GM21367 (cell line): ENCODE results near the gene CBX1.

Experiments used
- ATAC-seq: cut with Tn5 transposase; IDR thresholded peaks from one replicate; pipeline ENCODE4 v1.9.1; 2021; ENCODE audit not compliant: unreplicated experiment

Gene CBX1

GRCh38 chr17:48027322-48027981 lies 73.8 kb downstream of the CBX1 start:
- no peak for ATAC-seq

DNA sequence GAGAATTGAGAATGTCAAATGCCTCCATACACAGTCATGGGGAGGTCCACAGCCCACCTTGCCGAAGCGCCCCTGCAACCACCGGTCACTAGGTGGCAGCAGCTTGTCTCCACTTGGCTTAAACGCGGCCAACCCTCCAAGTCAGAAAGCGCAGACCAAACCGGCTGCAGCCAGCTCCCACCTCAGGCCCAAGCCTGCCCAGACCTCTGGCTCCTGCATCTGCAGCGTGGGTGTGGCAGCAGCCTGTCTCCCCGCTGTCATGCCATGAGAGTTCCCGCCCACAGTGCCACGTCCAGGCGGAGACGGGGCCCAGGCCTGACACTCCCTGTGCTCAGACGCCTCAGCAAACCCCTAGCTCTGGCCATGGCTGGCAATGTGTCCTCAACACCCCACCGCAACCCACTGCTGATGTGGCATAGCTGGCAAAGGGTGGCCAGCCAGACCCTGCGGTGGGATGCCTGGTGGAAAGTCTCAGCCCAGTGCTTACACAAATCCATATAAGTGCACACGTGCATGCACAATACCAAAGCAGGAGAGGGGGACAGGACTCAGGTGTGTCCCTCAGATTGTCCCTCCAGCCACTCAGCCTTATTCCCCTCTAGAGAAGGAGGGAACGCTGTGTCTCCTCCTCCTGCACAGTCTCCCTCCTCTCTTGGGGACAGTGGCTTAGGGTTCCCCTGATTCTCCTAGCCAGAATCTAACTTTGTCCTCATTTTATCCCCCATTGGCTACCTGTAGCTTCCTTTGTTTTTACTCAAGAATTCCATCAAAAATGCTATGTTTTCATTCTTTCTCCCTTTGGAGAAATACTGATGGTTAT lies 74.6 kb downstream of the CBX1 start:
- no peak for ATAC-seq

GRCh38 chr17:48025904-48026501 lies 75.3 kb downstream of the CBX1 start:
- ATAC-seq, result no peak

GRCh38 chr17:48025040-48025903 lies 76.0 kb downstream of the CBX1 start:
- no peak for ATAC-seq

- ATAC-seq, result no peak
These were observed 76.9 kb downstream of the CBX1 start for GRCh38 chr17:48024149-48025039.

- no peak for ATAC-seq
These were observed 77.7 kb downstream of the CBX1 start for GRCh38 chr17:48023400-48024148.

GRCh38 chr17:48022901-48023300 lies 78.4 kb downstream of the CBX1 start:
- ATAC-seq, result no peak

DNA sequence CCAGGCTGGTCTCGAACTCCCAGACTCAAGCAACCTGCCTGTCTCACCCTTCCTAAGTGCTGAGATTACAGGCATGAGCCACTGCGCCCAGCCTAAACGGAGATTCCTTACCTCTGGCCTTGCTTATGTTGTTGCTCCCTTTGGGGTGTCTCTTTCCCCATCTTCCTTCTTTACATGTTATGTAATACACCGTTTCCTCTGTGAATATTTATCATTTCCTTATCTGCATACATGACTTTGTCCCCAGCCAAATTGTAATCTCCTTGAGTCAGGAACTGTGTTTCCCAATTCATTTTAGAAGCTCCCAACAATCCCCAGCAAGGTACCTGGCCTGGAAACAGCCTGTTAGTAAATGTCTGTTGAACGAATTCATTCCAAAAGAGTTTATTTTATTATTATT lies 79.3 kb downstream of the CBX1 start:
- ATAC-seq, result no peak
